C4-2B (cell line): ENCODE measurements around the gene FKBP6.

Experiments used
- H3K27ac ChIP-seq: fragments of 450-650 bp; 2 replicates; pipeline ENCODE4 v1.5.1; 2017
- ZFX ChIP-seq: fragments of 450-650 bp; IDR thresholded peaks from 2 replicates; pipeline ENCODE4 v1.6.1; 2017
- TF ChIP-seq, protein P1 (sequence below): fragments of 450-650 bp; conservative IDR thresholded peaks from 2 replicates; pipeline ENCODE4 v1.5.1; 2017; ENCODE audit warnings: mild to moderate bottlenecking

The FKBP6 gene

GRCh38 chr7:73350306-73351068, 22.5 kb downstream of the FKBP6 start:
- TF ChIP-seq ZFX, result no peak
- TF ChIP-seq, protein P1, sequence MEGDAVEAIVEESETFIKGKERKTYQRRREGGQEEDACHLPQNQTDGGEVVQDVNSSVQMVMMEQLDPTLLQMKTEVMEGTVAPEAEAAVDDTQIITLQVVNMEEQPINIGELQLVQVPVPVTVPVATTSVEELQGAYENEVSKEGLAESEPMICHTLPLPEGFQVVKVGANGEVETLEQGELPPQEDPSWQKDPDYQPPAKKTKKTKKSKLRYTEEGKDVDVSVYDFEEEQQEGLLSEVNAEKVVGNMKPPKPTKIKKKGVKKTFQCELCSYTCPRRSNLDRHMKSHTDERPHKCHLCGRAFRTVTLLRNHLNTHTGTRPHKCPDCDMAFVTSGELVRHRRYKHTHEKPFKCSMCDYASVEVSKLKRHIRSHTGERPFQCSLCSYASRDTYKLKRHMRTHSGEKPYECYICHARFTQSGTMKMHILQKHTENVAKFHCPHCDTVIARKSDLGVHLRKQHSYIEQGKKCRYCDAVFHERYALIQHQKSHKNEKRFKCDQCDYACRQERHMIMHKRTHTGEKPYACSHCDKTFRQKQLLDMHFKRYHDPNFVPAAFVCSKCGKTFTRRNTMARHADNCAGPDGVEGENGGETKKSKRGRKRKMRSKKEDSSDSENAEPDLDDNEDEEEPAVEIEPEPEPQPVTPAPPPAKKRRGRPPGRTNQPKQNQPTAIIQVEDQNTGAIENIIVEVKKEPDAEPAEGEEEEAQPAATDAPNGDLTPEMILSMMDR, result no peak
- no peak overlapping the region for H3K27ac ChIP-seq

- TF ChIP-seq, protein P1, result no peak
- TF ChIP-seq ZFX, result no peak
- no peak overlapping the region for H3K27ac ChIP-seq
Observed at GRCh38 chr7:73351447-73352167, 23.6 kb downstream of the FKBP6 start.

- no peak overlapping the region for H3K27ac ChIP-seq
- TF ChIP-seq ZFX, result no peak
- TF ChIP-seq, protein P1, result no peak
Observed at GRCh38 chr7:73352784-73353183, 24.8 kb downstream of the FKBP6 start.

GRCh38 chr7:73353243-73353642, 25.3 kb downstream of the FKBP6 start:
- TF ChIP-seq ZFX, result no peak
- TF ChIP-seq, protein P1, result no peak
- no peak overlapping the region for H3K27ac ChIP-seq

- H3K27ac ChIP-seq, result no peak overlapping the region
- TF ChIP-seq, protein P1, result no peak
- no peak for TF ChIP-seq ZFX
Observed at GRCh38 chr7:73354196-73354595, 26.2 kb downstream of the FKBP6 start.

DNA sequence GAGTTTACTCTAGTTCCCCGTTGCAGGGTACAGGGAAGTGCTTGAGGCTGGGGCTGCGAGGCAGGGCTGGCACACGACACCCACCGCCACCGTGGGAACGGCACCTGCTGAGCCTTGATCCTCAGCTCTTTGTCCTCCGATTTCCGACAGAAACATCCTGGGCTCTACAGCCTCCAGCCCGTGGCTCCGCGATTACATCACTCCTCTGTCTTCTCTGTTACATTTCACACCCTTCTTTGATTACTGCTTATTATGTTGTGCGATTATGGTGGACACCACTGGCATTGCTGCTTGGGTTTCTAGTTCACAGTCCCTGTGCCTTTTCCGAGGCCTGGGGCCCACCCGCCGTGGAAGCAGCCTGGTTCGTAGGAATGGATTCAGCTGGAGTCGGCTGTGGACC, 26.9 kb downstream of the FKBP6 start:
- no peak overlapping the region for H3K27ac ChIP-seq
- TF ChIP-seq, protein P1, result no peak
- TF ChIP-seq ZFX, result no peak

DNA sequence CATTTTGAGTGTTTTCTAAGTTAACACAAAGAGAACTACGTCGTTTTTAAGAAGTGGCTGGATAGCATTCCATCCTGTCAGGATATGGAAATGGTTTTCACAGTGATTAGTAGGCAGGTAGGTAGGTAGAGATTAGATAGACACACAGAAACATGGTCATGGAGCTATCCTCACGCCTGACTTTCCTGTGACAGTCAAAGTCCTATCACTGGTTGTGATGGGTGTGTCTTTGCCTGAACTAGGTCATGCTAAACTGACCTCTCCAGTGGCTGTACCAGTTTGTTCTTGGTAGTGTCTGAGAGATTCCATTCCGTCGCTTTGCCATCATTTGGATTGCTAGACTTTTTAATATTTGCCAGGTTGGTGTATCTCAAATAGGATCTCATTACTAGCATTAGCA, 28.2 kb downstream of the FKBP6 start:
- H3K27ac ChIP-seq, result no peak overlapping the region

More for the DNA sequence above, 28.2 kb downstream of the FKBP6 start:
- TF ChIP-seq, protein P1, result no peak
- TF ChIP-seq ZFX, result no peak
